Activated CD4-positive, alpha-beta T cell treated with anti-CD3 and anti-CD28 coated beads, Interleukin-2, amount 50 U/mL, for 16 hours (primary cell): ENCODE data around the gene ASTN2.
"Not testable (repeated sequence)": the region's sequence is repeated elsewhere in the genome, so short reads cannot be mapped to it uniquely, and the experiment has no call there.

Experiments used
- DNase-seq: peaks from one replicate; pipeline ENCODE4 v3.0.0-alpha.2; 2020

Gene ASTN2

DNA sequence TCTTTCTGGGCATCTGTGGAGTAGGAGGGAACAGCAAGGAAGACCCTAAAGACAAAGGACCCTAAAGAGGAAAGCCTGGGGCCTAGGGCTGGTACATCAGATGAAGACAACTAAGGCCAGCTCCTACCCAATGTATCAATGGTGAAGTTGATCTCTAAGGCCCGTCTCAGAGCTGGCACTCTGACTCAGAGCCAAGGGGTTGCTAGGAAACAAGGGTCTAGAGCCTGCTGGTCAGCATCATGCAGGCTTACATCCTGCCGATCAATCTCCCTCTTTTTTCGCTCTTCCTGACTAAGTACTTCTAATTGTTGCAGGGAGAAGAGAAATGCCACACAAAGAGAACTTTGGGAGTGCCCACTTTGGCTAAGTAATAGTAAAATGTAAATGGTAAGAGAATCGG, 701.6 kb downstream of the ASTN2 start:
- no peak for DNase-seq

DNA sequence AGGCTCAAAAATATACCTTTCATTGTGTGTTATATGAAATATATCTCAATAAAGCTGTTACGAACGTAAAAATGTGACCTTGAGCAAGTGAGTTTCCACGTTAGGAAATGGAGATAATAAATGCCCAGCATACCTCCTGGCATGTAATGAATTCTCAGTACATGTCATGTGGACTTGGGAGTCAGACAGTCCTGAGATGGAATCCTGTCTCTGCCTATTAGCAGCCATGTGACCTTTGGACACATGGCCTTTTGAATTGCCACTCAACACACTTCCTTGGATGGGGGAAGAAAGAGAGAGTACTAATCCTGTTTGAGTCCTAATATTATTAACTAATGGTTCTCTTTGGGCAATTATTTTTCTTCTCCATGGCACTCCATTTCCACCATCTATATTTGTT, 702.1 kb downstream of the ASTN2 start:
- no peak for DNase-seq

DNA sequence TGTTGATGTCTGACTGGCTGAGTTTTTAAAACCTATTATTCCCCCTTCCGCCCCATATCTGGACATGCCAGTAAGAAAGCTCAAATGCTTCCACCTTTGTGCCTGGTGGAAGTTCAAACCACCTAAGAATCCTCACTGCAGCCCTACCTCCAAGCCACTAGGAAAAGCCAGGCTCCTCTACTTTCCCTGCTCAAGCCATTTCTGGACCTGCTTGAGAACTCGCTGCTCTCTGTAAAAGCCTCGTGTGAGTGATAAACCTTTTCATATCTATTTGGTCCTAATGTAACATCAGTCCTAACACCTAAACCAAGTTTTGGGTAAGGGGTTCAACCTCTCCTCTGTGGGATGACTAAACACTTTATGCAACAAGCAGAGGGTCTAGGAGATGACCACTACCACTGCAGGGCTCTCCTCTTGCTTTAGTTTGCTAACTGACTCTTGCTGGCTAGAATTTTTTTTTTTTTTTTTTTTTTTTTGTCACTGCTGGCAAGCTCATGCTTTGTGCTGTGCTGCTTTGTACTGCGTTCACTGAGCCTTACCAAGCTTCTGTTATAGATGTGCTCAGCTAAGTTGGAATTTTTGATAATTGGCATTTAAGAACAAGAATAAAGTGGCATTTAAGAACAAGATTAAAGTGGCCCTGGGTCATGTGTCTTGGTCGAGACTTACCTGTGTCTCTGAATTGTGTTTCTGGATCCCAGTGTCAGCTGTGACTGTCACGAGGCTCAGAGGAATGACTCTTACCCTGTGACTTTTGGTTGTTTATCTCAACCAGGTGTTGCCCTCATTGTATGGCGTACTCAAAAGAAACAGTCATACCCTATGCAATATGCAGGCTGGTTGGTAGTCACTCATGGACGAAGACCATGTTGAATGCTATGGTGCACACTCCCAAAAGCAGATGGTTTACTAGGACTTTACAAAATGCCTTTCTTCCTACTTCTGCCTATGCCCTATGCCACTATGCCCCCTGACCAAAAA, 708.3 kb downstream of the ASTN2 start:
- DNase-seq = no peak

DNA sequence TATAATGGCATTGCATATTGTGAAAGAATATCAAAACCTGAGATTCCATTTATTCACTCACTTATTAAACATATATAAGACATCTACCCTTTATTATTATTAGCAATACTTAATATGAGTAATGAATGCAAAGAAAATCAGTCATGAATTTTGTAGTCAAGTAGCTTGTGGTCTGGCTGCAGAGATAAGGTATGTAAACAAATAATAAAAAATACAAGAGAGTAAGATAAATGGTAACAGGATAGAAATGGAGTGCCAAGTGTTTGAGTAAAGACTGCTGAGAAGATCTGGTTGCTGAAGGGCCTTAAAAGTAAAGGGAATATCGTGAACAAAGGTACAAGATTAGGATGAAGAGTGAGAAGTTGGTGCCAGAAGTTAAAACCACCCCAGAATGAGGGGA, 709.3 kb downstream of the ASTN2 start:
- no peak for DNase-seq

DNA sequence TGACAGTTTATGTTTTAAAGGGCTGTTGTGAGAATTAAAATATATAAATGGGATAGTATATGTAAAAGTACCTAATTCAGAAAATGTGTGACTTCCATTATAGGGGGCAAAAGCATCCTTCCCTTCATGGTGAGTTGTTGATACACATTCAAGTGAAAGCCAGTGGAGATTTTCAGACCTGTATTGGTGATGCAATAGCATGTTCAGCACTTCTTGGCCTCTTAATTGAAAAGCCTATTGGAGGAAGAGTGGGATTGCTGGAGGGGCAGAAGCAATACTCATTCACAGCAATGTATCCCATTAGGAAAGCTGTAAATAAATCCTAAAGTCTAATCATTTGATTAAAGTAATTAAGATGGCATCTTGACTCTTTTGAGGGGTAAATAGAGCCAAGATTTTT, 710.4 kb downstream of the ASTN2 start:
- no peak for DNase-seq

DNA sequence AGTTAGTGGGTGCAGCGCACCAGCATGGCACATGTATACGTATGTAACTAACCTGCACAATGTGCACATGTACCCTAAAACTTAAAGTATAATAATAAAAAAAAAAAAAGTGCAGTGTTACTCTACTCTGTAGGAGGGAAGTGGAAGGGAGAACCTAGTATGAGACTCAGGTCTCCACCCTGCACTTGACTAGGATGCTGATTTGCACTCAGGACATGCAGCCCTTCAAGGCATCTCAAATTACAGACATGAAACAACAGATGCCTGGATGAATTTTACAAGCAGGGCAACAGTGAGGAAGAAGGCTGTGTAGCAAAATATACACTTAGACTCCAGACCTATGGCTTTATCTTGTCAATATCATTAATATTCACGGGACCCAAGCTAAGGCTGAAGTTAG, 711.2 kb downstream of the ASTN2 start:
- no peak for DNase-seq

DNA sequence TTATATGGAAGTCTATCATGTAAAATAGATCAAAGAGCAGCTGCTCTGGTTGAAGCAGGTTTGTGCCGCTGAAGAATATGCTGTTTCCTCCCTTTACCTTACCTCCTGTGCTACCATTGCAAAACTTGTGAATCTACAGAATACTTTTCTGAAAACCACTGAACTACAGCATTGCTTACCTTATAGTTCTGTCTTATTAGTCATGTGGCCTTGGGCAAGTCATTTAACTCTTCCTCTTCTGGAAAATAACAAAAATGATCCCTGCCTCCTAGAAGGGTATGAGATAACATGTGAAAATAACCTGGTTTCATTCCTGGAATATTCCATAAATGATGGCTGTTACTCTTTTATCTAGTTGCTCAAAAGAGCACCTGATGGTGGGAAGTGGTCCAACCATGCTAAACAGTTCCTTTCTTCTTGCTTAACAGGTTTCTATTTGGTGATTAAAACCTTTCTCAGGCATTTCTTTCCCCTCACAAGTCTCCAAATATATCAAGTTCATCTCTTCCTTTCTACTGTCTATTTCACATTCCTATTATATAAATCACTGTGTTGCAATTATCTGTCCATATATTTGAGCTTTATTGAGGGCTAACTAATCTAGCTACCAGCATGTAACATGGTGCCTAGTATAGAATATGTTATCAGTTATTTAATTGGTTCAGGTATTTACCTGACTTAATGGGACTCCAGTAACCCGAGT, 712.8 kb downstream of the ASTN2 start:
- DNase-seq = peak; percentile 49

DNA sequence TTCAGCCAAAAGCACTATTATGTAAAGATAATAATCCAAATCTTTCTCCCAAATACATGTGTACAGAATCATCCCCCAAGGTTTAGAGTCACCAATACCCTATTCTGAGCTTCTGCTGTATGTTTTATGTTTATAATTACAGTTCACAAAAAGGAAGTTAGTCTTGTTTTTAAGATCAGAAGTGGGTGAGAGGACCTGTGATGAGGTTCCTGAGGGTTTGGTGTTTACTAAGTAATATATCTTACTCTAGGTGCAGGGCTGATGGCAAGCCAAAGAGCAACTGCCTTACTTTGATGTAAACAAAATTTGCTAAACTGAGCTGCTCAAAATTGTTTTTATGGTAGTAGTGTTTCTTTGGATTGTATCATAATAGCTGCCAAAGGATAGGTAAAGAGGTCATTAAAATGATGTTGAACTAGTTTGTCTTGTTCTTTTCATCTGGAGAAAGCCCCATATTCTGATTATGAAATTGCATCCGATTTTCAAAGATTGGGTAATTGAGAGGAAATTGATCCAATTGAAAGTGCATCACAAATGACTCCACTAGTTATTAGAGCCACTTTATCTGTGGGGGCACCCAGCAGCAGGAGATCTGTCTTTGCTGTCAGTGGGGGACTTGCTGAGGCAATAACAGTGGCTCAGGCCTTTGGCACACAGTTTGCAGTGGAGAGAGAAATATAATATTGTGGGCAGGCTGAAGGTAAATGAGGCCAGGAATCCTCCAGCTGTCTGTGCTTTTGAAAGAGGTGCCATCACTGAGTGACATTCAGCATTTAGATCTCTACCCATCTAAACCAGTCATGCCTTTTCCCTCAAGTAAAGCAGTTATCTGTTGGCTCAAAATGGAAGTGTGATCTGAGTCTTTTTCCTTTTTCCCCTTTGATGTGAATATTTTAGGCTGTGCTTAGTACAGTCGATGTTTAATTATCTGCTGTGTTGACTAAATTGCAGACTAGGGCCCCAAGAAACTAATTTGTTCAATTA, 713.7 kb downstream of the ASTN2 start:
- DNase-seq = peak; percentile 74

DNA sequence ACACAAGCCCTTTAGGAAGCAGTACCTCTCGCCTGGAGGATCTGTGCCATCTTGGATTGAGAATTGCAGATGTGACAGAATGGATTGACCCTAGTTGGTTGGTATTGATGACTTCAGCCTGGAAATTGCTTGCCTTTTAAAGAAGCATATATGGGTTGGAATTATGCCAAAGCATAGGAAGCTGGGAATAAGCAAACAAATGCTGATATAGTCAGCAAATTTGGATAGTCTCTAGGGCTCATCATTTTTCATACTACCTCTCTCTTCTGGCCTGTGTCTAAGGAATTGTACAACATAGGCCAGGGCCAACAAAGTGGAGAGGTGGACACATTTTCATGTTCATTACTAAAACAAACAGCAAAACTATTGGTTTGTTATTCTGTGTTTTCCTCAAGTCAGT, 714.6 kb downstream of the ASTN2 start:
- DNase-seq = no peak

DNA sequence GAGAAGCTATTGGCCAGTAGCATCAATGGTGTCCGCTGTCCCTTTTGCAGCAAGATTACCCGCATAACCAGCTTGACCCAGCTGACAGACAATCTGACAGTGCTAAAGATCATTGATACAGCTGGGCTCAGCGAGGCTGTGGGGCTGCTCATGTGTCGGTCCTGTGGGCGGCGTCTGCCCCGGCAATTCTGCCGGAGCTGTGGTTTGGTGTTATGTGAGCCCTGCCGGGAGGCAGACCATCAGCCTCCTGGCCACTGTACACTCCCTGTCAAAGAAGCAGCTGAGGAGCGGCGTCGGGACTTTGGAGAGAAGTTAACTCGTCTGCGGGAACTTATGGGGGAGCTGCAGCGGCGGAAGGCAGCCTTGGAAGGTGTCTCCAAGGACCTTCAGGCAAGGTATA, 717.0 kb downstream of the ASTN2 start:
- DNase-seq = no peak

DNA sequence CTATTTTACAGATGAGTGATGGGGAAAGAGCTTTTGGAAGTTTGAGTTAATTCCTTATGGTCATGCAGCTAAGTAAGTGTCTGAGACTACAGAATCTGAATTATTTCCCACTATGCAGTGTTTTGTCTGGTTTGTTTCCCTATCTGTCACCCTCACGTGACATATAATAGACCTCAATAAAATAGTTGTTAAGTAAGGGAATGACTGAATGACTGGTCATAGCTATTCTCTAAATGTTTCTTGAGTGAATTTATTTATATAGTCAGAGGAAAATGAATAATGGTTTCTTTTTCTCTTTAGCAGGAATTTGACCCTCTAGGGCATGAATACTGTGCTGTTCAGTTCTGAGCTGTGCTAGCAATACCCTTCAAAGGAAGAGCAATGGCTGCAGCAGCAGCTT, 717.5 kb downstream of the ASTN2 start:
- no peak for DNase-seq

DNA sequence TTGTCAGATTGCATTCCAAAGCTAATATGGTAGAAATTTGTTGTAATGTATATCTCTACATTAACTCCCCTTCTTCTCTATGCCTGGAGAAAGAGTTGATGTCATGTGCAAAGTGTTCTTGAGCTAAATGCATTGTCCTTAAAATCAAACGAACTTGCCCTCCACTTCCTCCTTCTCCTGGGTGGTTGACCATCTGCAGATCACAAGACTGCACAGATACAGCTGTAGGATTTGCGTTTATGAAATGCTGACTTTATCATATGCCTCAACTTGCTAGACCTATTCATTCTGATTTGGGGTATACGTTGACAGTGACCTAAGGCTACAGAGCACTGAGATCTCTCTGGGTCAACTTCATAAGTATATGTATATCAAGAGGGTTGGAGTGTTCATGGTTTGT, 719.4 kb downstream of the ASTN2 start:
- no peak for DNase-seq

DNA sequence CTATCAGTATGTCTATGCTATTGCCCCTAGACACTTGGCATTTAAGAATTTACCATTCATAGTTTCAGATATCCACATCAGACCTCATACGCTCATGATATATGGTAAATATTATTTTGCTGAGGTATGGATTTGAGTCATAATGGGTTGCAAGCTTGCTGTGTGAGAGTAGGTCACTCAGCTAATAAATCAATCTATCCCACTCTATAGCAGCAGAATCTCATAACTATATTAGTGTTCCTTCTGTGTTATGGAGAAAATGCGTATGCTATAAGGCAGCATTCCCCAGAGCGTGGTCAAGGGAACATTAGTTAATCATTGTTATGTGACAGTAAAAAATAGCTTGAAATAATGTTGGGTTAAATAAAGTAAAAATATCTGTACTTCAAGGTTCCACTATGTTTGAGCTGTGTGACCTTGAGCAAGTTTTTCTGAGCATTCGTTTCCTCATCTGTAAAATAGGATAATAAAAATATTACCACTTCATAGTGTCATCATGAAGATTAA, 720.0 kb downstream of the ASTN2 start:
- no peak for DNase-seq

DNA sequence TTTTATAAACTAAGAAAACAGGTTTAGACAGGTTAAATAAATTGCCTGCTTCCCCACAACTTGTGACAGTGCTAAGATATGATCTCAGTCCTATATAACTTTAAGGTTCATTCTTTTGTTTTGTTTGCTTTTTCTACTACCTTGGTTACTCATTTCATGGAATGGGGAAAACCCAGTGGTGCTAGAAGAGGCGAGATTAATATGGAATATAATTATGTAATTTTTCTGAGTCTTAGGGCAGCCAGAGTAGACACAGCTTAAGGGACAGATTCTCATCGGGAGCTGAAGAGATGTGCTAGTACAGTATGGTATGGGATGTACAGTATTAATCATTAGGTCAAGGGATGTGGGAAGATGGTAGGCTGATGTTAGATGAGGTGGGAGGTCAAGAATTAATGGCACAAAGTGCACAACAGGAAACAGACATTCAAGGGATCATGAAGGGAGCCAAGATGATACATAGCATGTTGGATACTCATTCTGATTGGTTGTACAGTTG, 721.6 kb downstream of the ASTN2 start:
- DNase-seq = no peak

DNA sequence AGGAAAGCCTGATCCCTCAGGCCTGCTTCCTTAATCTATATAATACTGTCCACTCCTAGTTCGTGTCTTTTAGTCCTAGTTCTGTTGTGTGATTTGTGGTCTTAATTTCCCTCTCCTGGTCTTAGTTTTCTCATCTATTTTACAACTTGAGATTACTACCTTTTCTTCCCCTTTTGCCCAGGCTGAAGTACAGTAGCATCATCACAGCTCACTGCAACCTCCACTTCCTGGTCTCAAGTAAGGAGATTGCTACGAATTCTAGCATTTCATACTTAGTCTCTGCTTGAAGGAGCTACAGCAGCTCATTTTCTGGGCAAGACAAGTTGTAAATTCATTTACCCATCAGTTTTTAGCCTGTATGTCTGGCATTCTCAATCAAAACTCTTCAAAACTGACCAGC, 722.2 kb downstream of the ASTN2 start:
- no peak for DNase-seq

DNA sequence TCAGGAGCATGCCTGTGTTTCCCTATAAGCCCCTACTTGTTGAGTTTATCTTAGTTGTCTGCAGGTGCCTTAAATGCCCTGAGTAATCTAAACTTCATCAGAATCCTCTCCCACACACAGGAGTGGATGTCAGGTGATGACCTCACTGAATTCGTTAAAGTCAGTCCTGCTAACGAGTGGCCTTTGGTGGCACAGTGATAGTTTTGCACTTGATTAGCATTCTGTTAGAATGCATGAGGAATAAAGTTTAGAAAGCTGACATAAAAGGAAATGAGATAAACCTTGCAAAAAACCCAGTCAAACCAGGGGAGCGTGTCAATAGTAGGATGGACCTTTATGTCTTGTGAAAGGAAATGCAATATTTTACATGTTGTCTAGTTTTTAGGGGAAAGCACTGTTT, 723.2 kb downstream of the ASTN2 start:
- DNase-seq = no peak

DNA sequence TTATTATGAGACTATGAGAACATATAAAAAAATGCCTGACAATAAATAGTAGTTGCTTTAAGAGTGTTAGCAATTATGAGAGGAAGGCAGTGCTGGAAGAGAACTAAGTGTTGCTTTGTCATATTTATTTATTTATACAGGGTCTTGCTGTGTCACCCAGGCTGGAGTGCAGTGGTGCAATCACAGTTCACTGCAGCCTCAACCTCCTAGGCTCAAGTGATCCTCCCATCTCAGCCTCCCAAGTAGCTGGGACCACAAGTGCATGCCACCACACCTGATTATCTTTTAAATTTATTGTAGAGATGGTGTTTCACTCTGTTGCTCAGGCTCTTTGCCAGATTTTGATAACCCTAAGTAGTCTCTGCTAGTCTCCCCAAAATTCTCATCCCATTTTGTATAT, 724.1 kb downstream of the ASTN2 start:
- not testable (repeated sequence) for DNase-seq

DNA sequence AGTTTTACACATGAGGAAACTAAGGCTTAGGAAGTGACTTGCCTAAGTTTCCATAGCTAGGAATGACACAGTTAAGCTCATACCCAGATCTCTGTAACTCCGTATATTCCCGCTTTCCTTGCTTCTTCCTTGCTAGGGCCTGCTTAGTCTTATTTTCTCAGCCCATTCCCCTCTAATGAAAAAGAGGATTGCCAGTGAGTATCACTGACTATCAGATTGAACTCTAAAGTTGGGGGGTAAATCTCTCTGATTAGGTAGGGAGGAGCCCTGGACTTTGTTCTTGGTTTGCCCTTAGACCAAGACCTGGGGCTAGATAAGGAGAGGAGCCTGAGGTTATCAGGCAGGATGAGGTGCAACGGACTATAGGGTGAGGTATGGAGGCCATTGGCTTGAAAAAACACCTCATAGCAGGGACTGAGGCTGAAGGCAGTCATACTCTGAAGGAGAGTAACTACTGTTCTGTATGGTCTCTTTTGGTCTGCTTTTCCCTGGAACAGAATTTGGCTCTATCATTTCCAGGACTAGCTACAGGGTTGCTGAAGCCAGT, 725.3 kb downstream of the ASTN2 start:
- DNase-seq = no peak

DNA sequence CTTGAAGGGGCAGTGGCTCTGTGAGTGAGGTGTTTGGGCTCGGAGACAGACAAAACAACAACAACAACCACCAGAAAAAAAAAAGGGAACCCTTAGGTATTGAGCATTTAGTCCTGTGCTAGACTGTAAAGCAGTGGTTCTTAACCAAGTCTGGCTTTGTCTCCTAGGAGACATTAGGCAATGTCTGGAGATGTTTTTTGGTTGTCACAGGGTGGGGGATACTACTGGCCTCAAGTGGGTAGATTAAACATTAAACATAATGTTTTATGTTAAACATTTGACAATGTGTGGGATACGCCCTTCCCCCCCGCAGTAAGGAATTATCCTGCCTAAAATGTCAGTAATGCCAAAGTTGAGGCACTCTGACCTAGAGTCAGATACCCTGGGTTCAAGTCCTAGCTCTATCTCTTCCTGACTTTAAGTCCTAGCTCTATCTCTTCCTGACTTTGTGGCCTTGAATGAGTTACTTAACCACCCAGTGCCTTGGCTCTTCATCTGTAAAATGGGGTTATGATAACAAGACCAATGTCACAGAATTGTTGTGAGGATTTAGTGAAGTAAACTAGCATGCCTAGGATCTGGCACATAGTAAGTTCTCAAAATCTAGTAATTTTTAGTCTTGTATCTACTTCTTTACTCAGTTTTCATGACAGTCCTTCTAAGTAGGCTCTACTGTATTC, 725.9 kb downstream of the ASTN2 start:
- no peak for DNase-seq

DNA sequence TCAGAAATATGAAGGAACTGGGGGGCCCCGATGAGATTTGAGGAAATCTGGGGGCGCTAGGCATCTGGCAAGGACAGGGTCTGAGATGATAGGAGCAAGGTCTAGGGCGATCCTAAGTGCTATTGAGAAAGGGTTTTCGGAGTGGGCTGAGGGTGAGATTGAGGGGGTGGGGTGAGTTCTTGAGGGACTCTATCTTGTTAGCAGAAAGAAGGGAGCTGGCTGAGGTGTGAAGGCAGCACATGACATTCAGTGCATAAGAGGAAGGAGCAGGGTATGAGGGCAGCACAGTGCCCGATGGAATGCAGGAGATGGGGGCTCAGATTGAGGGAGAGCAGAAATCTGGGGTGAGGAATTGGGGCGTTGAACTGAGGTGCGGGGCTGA, 727.1 kb downstream of the ASTN2 start:
- DNase-seq = no peak

DNA sequence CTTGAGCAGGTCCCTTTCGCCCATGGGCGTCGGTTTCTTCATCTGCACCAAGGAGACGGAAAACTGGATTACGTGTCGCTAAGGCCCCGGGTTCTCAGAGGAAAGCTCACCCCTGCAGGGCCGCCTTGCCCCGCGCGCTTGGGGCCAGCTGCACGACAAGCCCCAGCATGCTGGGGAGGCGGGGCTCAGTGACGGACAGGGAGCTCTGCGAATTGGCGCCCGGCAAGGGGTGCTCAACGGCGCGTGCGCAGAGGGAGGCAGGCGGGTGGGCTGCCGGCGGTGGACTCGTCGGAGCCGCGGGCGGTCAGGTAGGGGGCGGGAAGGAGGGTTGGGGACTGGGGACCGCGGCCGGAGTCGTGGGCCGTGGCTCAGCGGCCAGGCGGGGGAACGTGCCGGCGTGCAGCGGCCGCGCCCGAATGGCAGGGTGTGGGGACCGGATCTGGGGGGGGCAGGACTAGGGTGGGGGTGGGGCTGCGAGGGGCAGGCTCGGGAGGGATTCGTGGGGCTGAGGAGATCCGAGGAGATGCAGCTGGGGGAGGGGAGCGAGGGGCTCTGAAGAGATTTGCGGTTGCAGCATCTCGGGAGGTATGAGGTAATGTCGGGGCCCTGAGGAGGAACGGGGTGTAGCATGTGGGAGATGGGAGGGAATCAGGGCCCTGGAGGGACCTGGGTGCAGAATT, 727.6 kb downstream of the ASTN2 start, which contains the start of gene TRIM32:
Gene TRIM32, plus strand, starts transcription at position 232 of the 680 bp plus-strand sequence. CDS start 10,438 bp downstream, outside the sequence.
- peak; percentile 92 for DNase-seq
